NCI-H1417 treated with DMSO at 0.1 percent for 48 hours (cell line): ENCODE results near the gene FBXW8.

Experiments used
- DNase-seq: peaks from one replicate; lab custom pipeline; 2025; lab: John Stamatoyannopoulos, UW

Gene FBXW8

DNA sequence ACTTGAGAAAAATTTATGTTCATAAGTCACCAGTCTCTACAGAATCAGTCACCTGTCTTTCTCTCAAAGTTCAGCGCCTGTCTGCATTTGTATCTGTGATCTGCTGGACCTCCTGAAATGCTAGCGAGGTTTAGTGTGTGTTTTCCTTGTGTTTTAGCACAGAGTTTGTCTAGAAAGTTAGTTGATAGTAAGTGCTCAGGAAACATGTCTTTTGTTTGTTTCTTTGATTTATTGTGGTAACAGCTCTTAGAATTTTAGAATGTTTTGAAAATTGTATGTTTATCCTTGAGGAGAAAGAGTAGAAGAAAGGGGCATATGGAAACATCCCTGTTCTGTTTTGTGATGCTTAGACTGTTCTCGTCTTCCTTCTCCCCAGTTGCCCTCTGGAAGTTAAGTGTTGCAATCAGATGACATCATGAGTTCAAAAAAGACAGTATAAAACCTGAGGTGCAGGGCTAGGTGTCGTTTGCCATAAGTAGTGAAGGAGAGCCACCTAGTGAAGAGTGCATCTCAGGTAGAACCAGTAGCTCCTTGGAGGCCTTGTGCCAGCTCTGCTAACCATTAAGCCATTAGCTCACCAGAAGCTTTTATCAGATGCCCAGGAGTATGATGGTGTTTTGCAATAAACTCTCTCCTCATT is 44.8 kb downstream of the FBXW8 start:
- no peak for DNase-seq

DNA sequence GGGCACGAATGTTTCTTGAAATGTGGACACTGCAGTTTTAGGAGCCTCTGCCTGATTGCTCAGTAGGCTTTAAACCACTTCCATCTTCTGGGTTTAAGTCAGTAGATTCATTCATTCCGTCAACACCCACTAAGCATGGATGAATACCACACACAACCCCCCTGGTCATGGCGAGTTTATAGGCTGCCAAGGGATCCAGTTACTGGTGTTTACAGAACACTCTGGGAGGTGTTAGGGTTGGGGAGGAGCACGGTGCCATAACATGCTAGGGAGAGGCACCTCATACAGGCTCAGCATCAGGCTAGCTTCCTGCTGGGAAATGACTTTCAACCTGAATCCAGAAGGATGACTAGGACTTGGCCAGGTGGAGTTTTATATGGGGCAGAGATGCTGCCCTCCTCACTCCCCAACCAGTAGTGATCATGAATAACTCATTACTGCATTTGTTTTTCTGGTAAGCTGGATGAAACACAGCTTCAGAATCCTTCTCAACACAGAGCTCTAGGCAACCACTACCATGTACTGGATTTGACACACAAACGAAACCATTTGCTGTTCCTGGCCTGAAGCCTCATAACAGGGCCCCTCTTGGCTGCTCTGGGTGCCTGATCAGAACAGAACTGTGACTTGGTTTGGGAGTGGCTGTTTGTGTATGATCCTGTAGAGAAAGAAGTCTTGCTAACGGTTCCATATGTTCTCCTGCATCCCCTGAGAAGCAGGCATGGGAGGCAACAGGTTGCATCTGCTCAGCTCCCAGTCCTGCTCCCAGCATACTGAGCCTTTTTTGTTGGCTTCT is 47.9 kb downstream of the FBXW8 start:
- no peak for DNase-seq

DNA sequence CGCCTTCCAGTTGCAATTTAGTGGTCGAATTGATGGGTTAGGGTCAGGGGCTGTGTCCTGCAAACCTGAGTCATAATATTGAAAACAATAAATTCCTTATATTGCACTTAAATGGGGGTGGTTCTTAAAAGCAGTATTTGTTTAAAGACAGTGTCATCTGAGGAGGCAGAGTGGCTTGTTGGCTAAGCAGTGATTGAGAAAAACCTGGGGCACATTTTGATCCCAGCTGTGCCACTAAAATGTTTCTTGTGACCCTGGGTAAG is 48.4 kb downstream of the FBXW8 start:
- no peak for DNase-seq

DNA sequence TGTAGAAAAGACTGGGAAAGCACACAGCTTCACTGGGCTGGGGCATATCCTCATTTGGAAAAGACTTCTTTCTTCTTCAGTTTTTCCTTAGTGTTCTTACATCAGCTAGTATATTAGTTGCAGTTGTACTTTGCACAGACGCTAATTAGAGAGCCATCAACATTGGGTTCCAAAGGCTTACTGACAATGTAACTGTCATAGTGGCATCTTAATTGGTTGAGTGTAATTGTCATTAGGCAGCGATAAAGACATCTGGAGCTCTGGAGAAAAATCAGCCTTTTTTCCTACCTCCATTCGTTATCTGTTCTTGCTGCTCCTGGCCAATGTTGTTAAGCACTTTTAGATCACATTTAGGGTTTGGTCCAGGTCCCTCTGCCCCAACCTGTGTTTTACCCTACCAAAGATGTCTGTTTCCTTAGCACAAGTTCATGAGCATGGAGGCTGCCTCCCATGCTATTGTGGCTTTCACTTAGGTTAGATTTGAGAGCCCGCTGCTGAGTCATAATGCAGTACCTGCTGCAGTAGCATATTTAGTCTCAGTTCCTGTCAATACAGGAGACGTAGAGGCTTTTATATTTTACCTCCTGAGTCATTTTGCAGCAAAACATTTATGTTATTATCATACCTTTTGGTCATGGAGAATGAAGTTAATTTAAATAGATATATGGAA is 49.2 kb downstream of the FBXW8 start:
- DNase-seq: no peak

DNA sequence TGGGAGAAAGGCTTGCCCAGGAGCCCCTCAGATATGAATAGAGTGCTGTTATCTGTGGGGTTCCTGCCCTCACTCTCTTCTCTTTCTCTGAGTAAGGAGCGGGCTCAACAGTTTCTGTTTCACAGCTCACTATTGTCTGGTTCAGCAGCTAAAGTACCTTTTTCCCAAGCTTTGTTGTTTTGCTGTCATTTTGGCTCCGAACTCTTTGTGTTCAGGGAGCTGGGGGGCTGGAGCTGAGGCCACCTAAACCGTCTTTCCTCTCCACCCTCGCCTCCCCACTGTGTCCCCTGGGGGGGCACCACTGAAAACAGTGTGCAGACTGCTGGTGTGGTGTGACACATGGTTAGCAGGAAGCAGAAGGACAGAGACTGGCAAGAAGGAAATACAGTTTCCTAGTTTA is 51.4 kb downstream of the FBXW8 start:
- DNase-seq: no peak

DNA sequence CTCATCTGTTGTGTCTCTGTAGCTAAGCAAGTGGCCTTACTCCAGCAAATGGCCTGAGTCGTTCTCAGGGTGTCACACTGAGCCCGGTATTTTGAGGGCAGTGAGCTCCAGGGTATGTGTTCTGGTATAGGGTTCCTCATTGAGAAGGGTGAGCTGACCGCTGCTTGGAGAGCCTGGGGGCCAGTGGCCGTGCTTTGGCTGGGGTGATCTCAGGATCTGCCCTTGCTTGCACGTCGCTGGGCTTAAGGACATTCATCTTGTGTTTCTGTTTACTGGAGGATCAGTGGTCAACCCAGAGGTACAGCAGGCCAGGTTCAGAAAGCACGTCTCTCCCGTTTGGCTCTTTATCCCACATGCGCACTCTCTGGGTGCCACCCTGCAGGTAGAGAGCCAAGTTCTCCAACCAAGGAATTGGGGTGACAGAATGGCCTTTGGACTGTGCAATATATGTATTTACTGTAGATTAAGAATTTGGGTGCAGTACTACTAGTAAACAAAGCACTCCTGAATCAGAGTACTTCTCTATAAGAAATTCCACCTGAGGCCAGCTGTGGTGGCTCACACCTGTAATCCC is 52.1 kb downstream of the FBXW8 start:
- no peak for DNase-seq

DNA sequence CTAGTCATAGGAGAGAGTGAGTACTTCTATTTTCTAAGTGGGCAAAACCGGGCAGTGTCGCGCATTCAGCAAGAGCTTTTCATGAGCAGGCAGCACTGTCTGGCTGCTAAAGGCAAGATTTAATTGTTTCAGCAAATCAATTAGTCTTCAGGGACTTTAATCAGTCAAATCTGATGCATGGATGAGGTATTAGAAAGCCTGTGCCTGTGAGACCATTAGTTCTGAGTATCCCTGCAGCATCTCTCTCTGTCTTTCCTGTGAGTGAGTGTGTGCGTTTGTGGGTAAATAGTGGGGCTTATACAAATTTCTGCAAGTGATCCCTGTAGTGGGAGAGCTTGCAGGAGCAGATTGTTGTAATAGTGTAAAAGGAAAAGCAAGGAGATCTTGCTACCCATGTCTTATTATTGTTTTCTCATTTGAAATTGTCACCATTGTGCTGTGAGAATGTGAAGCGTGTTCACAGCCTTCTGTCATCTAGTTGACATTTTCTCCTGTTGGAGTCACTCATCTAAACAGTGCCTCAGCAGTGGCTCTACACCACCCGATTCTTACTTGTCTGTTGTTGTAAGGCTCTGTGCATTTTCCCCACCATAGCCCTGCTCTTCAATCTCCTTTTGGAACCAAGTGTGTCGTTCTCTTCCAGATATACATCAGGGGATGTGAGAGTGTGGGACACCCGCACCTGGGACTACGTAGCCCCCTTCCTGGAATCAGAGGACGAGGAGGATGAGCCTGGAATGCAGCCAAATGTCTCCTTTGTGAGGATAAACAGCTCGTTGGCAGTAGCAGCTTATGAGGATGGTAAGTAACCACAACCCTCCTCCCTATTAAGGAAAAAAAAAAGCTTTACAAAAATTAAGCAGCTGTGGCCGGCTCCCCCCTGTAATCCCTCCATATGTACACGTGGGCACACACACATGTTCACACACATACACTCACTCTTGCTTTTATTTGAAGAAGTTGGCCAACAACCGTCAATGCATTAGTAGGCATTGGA is 53.6 kb downstream of the FBXW8 start:
- DNase-seq: no peak

DNA sequence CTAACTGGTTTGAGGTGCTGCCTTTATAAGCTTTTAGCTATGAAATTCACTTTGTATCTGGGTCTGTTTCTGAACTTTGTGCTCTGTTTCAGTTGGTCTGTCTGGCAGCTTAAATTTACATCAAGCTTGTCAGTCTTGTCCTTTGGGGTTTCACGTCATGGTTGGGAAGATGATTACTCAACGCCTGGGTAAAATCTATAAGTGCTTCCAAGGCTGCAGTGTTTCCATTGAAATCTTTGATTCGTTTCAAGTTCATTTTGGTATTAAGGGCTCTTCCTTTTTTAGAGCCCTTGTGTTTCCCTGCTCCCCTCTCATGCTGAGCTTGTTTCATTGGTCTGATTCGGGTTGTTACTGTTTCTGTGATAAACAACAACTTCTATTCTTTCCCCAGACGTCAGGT is 58.2 kb downstream of the FBXW8 start:
- DNase-seq: no peak

DNA sequence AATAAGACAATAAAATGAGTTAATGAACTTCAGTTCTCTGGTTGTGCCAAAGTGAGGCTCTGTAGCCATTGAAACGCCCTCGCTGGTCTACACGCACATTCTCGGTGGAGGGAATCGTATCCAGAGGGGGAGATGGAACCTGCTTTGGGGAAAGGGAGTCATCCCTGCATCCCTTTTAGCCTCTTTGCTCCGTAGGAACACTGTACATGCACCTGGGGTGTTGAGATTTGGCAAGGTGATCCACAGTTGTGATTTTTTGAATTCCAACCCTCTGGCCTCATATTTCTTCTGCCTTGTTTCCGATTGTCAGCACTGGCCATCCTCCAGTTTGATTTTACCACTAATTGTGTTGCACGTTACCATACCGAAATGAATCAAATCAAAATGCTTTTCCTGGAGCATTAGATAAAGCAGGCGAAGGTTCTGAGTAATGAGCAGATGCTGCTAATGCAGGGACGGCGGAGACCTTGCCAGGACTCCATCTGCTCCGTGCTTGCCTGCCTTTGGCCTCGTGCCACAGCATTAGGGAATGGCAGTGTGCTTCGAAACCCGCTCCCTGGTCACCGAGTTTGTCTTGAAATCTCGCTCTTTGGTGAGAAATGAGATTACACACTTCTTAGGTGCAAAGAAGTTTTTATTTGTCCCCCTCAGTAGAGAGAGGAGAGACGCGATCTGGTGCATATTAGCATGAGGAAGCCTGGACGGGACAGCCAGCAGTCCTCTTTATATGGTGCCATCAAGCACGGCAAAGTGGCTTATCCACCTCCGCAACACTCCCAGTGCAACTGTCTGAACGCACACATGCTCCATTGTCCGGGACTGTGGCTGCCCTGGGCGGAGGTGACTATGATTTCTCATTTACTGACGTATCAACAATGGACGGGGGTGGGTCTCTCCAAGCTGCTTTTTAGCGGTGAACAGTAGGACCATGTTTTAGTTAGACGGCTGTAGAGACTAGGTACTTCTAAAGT is 59.1 kb downstream of the FBXW8 start:
- no peak for DNase-seq

DNA sequence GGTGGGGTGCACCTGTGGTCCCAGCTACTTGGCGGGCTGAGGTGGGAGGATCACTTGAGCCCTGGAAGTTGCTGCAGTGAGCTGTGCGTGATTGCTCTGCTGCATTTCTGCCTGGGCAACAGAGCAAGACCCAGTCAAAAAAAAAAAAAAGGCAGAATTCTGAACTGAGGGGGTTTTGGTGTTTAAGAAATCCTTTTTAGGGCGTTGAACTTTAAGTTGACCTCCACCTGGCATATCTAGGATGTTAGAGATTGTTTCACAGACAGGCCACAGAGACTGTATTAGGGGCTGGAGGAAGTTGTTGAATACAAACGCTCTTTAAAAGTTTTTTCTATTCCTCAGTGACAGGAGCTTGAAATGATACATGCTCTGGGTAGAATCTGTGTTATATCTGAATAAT is 60.5 kb downstream of the FBXW8 start:
- no peak for DNase-seq

DNA sequence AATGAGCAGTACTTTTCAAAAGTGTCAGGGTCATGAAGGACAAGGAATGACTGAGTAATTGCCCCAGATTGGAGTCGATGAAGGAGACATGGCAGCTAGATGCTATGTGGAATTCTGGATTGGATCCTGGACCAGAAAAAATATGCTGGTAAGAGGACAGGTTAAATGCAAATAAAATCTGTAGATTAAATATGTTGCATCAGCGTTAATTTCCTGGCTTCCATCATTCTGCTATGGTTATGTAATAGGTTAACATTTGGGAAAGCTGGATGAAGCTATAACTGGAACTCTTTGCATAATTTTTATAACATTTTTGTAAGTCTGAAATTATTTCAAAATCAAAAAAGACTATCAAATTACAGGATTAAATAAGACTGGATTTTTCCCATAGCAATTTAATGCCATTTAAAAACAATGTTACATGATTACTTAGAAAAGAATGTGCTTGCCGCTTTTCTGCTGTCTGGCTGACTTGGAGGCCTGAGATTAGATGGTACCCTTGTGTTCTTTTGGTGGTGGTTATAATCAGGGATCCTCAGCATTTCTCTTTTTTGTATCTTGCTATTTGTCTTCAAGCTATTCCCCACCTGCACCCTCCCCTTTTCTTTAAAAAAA is 65.1 kb downstream of the FBXW8 start:
- DNase-seq: no peak

DNA sequence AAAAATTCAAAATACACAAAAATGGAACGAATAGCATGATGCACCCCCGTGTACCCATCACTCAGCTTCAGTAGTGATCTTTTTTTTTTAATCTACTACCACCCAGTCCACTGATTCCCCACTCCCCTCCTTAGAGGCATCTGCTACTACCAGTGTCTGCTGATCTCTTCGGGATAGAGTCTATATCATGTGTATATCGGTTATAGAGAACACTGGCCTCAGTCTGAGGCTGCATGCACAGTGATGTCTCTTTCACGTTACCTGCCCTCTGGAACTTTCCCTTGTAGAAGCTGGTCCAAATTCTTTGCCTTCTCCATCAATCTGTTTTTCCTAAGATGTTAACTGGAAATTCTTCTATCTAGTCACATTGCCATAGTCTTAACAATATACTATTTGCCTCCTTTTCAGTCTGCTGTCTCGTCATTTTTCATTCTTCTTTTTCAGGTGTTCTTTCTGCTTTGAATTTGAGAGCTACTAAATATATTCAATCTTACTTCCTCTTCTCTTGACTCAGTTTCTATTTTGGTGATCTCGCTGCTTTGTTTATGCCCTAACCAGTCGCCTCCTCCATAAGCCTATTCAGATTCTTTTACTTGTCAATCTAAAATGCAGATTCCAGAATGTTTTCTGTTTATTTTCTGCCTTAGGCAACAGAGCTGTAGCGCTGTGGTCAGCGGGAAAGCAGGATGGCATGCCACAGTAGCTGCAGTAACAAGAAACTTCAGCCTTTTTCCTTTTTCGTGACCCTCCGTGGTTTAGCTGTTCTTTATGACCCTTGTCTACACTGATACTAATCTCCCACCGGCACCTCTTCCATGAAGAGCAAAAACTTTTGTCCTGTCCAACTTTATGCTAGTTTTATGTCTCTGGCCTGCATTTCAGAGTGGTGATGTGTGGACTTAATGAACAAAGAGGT is 67.0 kb downstream of the FBXW8 start:
- no peak for DNase-seq

DNA sequence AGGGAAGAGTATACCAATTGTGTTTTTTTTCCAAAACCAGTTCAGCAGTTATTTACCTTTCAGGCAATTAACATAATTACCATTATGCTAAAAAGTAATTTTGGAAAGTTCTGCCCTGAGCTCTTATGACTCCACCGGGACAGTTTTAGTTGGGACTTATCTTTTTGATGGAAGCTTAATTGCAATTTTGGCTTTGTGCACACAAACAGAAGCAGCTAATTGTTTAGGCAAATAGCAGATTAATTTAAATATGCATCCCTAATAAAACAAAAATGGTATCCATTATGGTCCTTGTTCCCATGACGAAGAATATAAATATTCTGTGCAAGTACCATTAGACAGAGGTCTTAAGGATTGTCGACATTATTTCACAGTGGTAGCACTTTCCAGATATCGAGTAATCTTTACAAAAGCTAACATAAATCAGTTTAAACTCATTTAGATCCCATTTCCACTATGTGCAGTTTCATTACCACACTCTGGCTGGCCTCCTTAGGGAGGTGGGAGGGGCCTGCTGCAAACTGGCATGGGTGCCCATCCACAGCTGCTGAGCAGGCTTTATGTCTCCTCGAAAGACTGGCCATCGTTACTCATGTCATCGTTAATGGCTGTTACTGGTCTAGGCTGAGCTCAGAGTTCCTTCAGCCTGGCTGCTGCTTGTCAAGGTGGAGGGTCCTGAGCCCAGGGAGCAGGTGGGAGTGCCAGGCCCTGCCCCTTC is 68.2 kb downstream of the FBXW8 start:
- no peak for DNase-seq

DNA sequence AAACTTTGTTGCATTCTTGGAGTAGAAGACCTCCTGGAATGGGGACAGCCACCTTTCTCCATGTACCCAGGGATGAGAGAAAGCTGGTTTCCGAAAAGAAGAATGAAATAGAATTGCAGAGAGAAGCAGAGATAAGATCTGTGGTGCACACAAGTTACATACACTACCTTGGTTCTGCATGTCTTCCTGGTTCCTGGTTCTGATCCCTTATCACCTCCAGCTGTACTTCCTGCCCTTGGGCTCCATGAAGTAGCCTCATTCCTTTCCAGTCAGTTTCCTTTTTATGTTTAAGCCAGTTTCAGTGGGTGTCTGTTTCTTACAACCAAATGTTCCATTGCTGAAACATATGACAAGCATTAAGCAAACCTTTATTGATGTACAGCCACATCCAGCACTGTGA is 69.3 kb downstream of the FBXW8 start:
- DNase-seq: no peak

DNA sequence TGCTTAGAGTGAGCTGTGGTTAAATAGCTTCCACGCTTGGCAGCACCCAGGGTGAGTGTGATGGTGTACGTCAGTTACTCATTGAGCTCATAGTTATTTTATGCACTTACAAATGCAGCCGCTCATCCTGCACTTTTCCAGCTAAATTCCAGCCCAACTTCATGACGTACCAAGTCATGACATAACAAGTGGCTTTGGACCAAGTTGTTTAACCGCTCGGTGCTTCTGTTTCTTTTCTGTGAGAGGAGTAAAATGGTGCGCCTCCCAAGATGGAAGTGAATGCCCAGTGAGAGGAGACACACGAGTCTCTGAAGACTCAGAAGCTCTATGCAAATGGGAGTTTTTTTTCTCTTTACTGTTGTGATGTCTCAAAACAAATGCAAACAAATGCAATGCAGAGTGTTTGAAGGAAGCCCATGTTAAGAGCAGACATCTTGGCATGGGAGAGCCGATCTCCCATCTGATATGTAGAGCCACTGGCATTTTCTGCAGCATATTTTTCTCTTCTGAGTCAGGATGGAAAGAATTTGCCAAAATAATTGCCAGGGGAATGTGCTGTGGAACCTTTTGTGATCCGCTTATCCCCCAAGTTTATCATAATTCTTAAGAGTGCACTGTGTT is 72.2 kb downstream of the FBXW8 start:
- DNase-seq: no peak

DNA sequence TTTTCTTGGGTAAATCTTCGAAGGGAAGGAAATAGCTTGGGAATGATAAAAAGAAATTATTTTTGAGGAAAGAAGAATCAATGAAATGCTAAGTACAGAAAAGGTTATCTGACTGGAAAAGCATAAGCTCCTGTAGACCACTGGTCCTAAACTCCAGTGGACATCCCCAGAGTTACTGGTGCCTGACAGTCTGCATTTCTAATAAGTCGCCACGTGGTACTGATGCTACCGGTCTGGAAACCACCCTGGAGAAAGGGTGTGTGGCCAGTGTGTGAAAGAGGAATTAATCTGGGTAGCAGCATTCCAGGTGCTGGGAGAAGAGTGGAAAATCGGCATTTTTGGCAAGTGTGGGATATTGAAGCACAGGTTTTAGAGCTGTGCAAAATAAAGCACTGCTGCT is 73.3 kb downstream of the FBXW8 start:
- no peak for DNase-seq

DNA sequence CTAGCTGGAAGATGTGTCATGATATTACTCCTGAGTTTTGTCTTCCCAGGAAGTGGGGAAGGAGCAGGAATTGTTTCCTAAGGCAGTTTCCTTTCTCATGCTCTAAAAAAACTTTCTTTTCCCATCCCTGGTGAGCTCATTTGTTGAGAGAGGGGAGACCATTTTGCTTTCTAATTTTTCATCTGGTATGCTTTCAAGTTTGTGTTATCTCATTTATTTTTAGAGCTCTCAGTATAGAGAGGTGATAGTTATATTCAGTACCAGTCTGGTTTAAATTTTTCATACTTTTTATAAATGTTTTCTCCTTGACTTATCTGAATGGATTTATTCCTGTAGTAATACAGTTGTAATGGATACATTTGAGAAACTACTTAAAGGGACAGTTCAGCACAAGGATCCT is 79.6 kb downstream of the FBXW8 start:
- DNase-seq: no peak
